ENCODE data around the gene RAB40C.

RAB40C gene

DNA sequence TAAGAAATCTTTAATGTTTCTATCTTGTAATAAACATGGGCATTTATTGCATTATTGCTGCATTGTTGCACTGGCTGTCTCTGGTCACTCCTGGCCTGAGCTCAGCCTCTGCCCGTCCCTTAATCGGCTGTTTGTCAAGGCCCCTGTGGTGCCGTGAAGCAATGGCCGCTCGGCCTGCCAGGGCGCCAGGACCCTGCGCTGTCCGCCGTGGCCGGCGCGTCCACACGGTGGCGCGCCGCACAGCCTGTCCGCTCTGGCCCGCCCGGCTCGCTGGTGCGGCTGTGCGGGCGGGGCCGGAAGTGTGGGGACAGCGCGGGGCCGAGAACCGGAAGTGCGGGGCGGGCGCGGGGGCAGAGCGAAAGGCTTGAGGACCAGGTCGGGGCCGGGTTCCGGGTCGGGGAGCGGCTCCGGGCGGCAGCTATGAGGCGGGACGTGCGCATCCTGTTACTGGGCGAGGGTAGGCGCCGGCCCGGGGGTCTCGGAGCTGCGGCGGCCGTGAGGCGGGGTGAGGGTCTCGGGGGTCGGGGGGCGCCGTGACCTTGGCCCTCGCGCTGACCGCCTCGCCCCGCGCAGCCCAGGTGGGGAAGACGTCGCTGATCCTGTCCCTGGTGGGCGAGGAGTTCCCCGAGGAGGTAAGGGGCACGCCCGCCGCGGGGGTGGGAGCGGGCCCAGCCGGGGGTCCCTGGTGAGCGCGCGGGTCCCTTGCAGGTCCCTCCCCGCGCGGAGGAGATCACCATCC is 78.1 kb downstream of the RAB40C start, which contains the start of gene RHOT2:
Gene RHOT2, plus strand, starts transcription at position 353 of the 739 bp plus-strand sequence. Its CDS starts 68 bp downstream, at position 421.
- Mint-ChIP-seq H3K4me1 (ENCODE audit: low read depth) (peaks cover 1% of the 10 kb centered on the region), H3K4me3 (peak within 1 kb of the TSS; percentile 82)

DNA sequence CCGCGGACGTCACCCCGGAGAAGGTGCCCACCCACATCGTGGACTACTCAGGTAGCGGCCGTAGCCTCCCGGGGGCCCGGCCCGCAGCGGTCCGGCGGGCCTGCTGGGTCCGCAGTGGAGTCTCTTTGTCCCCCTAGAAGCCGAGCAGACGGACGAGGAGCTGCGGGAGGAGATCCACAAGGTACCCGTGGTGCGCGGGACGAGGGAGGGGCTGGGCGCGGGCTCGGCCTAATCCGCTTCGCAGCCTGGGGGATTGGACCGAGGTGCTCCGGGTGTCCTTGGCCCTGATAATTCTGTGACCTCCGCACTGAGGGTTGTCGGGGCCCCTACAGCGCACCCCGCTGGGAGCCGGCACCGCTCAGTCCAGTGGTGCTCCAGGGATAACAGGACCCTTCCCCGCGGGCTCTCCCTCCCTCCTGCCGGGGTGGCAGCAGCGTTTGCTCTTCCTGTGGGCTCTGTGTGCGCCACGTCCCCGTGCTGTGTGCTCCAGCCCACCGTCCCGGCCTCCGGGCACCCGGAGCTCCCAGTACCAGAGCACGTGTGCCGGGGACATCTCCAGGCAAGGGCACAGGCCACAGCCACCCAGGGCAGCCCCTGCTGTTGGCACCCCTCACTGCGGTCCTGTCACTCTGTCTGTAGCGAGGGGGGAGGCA is 78.8 kb downstream of the RAB40C start:
- Mint-ChIP-seq H3K27me3 (ENCODE audit: low read depth) (no peaks in the 10 kb centered on the region), H3K27ac (peak overlapping the region; percentile 68), H3K36me3 (ENCODE audit: low read depth) (peaks cover 5% of the 10 kb centered on the region), H3K4me3 (peak overlapping the region; percentile 82), H3K4me1 (ENCODE audit: low read depth) (peaks cover 1% of the 10 kb centered on the region), H3K9me3 (no peaks in the 10 kb centered on the region)
- DNase-seq (ENCODE audit: low spot score), result no peak

More for the DNA sequence above, 78.1 kb downstream of the RAB40C start, which contains the start of gene RHOT2:
- Mint-ChIP-seq H3K36me3 (ENCODE audit: low read depth) (peaks cover 4% of the 10 kb centered on the region), H3K9me3 (no peaks in the 10 kb centered on the region), H3K27ac (peak within 1 kb of the TSS; percentile 81), H3K27me3 (ENCODE audit: low read depth) (no peaks in the 10 kb centered on the region)
- DNase-seq (ENCODE audit: low spot score), result peak; percentile 97

DNA sequence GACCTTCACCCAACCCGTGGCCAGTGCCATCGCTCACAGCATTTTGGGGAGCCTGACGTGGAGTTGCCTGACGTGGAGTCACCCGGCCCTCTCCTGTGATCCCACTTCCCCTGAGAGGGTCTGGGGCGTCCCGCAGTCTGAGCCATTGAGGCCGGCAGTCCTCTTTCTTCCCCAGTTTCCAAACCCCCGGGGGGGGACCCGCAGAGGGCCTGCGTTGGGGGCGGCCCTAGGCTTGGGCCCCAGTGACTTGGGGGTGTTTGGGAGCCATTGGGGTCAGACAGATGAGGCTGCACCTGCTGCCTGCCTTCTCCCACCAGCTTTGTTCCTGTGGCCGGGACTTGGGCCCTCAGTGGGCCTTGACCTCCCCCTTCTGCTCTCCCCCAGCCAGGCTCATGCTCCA is 79.8 kb downstream of the RAB40C start:
- Mint-ChIP-seq H3K27ac (no peak overlapping the region), H3K36me3 (ENCODE audit: low read depth) (peaks cover 5% of the 10 kb centered on the region), H3K27me3 (ENCODE audit: low read depth) (no peaks in the 10 kb centered on the region), H3K9me3 (no peaks in the 10 kb centered on the region), H3K4me3 (peak overlapping the region; percentile 82), H3K4me1 (ENCODE audit: low read depth) (peaks cover 1% of the 10 kb centered on the region)
- no peak for DNase-seq (ENCODE audit: low spot score)

DNA sequence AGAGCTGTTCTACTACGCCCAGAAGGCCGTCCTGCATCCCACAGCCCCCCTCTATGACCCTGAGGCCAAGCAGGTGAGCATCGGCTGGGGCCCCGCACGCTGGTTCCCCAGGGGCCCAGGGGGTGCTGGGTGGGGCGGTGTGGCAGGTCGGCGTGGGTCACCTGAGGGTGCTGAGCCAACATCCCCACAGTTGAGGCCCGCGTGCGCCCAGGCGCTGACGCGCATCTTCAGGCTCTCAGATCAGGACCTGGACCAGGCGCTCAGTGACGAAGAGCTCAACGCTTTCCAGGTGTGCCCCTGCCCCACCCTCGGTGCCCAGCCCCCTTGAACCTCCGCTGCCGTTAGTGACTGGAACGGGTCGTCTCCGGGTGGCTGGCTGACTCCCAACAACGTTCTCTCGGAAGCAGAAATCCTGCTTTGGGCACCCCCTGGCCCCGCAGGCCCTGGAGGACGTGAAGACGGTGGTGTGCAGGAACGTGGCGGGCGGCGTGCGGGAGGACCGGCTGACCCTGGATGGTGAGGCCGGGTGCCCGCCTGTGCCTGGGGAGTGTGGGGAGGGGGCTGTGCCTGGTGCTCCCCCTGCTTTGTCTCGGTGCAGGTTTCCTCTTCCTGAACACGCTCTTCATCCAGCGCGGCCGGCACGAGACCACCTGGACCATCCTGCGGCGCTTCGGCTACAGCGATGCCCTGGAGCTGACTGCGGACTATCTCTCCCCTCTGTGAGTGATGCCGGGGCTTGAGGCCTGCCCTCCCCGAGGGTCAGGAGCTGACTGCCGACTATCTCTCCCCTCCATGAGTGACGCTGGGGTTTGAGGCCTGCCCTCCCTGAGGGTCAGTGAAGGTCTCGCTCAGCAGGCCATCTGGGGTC is 80.9 kb downstream of the RAB40C start:
- Mint-ChIP-seq H3K4me3 (peak overlapping the region; percentile 48), H3K4me1 (ENCODE audit: low read depth) (peaks cover 1% of the 10 kb centered on the region), H3K9me3 (no peaks in the 10 kb centered on the region), H3K27me3 (ENCODE audit: low read depth) (peaks cover 4% of the 10 kb centered on the region), H3K27ac (no peak overlapping the region), H3K36me3 (ENCODE audit: low read depth) (peaks cover 5% of the 10 kb centered on the region)
- no peak for DNase-seq (ENCODE audit: low spot score)

GRCh38 chr16:671353-672131 is 81.7 kb downstream of the RAB40C start:
- peaks cover 1% of the 10 kb centered on the region for H3K4me1 Mint-ChIP-seq (ENCODE audit: low read depth)
- peaks cover 5% of the 10 kb centered on the region for H3K36me3 Mint-ChIP-seq (ENCODE audit: low read depth)
- no peak for DNase-seq (ENCODE audit: low spot score)
- no peaks in the 10 kb centered on the region for H3K9me3 Mint-ChIP-seq
- H3K4me3 Mint-ChIP-seq, result no peak overlapping the region
- H3K27ac Mint-ChIP-seq, result no peak overlapping the region
- peaks cover 4% of the 10 kb centered on the region for H3K27me3 Mint-ChIP-seq (ENCODE audit: low read depth)

GRCh38 chr16:672371-672770 is 82.5 kb downstream of the RAB40C start:
- Mint-ChIP-seq H3K27me3 (ENCODE audit: low read depth) (peaks cover 4% of the 10 kb centered on the region), H3K9me3 (no peaks in the 10 kb centered on the region), H3K27ac (no peak overlapping the region), H3K36me3 (ENCODE audit: low read depth) (peaks cover 5% of the 10 kb centered on the region), H3K4me1 (ENCODE audit: low read depth) (peaks cover 1% of the 10 kb centered on the region), H3K4me3 (no peak overlapping the region)
- no peak for DNase-seq (ENCODE audit: low spot score)

GRCh38 chr16:672851-673250 is 83.0 kb downstream of the RAB40C start:
- Mint-ChIP-seq H3K4me1 (ENCODE audit: low read depth) (no peaks in the 10 kb centered on the region), H3K27ac (no peak overlapping the region), H3K36me3 (ENCODE audit: low read depth) (peaks cover 5% of the 10 kb centered on the region), H3K27me3 (ENCODE audit: low read depth) (peaks cover 4% of the 10 kb centered on the region), H3K9me3 (no peaks in the 10 kb centered on the region), H3K4me3 (no peak overlapping the region)
- no peak for DNase-seq (ENCODE audit: low spot score)

GRCh38 chr16:673399-673991 is 83.6 kb downstream of the RAB40C start:
- no peak overlapping the region for H3K4me3 Mint-ChIP-seq
- H3K27ac Mint-ChIP-seq, result no peak overlapping the region
- H3K9me3 Mint-ChIP-seq, result no peaks in the 10 kb centered on the region
- no peaks in the 10 kb centered on the region for H3K4me1 Mint-ChIP-seq (ENCODE audit: low read depth)
- no peak for DNase-seq (ENCODE audit: low spot score)
- peaks cover 4% of the 10 kb centered on the region for H3K27me3 Mint-ChIP-seq (ENCODE audit: low read depth)
- H3K36me3 Mint-ChIP-seq (ENCODE audit: low read depth), result peaks cover 5% of the 10 kb centered on the region

- peaks cover 2% of the 10 kb centered on the region for H3K4me1 Mint-ChIP-seq (ENCODE audit: low read depth)
- peaks cover 4% of the 10 kb centered on the region for H3K27me3 Mint-ChIP-seq (ENCODE audit: low read depth)
- H3K36me3 Mint-ChIP-seq (ENCODE audit: low read depth), result peaks cover 5% of the 10 kb centered on the region
- no peak overlapping the region for H3K27ac Mint-ChIP-seq
- no peak for DNase-seq (ENCODE audit: low spot score)
- H3K9me3 Mint-ChIP-seq, result no peaks in the 10 kb centered on the region
- H3K4me3 Mint-ChIP-seq, result no peak overlapping the region
Observed at GRCh38 chr16:674214-674881, 84.5 kb downstream of the RAB40C start.

GRCh38 chr16:674968-675883 is 85.4 kb downstream of the RAB40C start, which contains the start of gene RHBDL1:
Gene RHBDL1 (plus strand): TSS chr16:675671. CDS start chr16:675791, 120 bp downstream.
- Mint-ChIP-seq H3K36me3 (ENCODE audit: low read depth) (peaks cover 3% of the 10 kb centered on the region), H3K27me3 (ENCODE audit: low read depth) (peaks cover 4% of the 10 kb centered on the region), H3K27ac (no peak within 1 kb of the TSS), H3K9me3 (no peaks in the 10 kb centered on the region), H3K4me1 (ENCODE audit: low read depth) (peaks cover 3% of the 10 kb centered on the region), H3K4me3 (no peak within 1 kb of the TSS)
- no peak for DNase-seq (ENCODE audit: low spot score)

DNA sequence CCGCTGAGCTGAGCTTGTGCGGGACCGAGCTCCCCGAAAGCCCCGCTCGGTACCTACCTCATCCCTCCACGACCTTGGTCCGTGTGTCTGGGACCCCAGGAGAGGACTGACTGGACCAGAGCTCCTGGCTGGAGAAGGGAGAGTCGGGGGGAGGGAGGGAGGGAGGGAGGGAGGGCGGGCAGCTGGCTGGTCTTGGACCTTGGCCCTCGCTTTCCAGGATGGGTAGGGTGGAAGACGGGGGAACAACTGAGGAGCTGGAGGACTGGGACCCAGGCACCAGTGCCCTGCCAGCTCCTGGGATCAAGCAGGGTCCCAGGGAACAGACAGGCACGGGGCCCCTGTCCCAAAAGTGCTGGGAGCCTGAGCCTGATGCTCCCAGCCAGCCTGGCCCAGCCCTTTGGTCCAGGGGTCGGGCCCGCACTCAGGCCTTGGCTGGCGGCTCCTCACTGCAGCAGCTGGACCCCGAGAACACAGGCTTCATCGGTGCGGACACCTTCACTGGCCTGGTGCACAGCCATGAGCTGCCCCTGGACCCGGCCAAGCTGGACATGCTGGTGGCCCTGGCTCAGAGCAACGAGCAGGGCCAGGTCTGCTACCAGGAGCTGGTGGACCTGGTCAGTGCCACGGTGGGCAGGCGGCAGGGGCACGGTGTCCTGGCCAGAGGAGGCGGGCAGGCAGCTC is 86.2 kb downstream of the RAB40C start:
- Mint-ChIP-seq H3K4me3 (no peak overlapping the region), H3K9me3 (no peaks in the 10 kb centered on the region), H3K27me3 (ENCODE audit: low read depth) (peaks cover 4% of the 10 kb centered on the region), H3K27ac (no peak overlapping the region), H3K4me1 (ENCODE audit: low read depth) (peaks cover 4% of the 10 kb centered on the region), H3K36me3 (ENCODE audit: low read depth) (peaks cover 5% of the 10 kb centered on the region)
- DNase-seq (ENCODE audit: low spot score), result no peak
